ENCODE data around the gene GALR1.
"Not testable (repeated sequence)": the region's sequence is repeated elsewhere in the genome, so short reads cannot be mapped to it uniquely, and the experiment has no call there.

GRCh38 chr18:77290841-77291240 lies 41.2 kb downstream of the GALR1 start:
- TF ChIP-seq CTCF (IDR thresholded peaks at IDR 0.05; ENCODE audit: poor library complexity); EZH2 (IDR thresholded peaks at IDR 0.05; ENCODE audit: borderline replicate concordance); EZH2phosphoT487 (IDR thresholded peaks at IDR 0.05; ENCODE audit: low read depth, severe bottlenecking, unreplicated experiment): not testable (repeated sequence)

Measured in hepatocyte (in vitro differentiated cells).